Measurements from ENCODE around the gene CPNE4.

Gene CPNE4

GRCh38 chr3:132073771-132074170 lies 39.0 kb upstream of the CPNE4 start:
- no peak for DNase-seq (ENCODE audit: low spot score)
- no peaks in the 10 kb centered on the region for H3K27me3 ChIP-seq (ENCODE audit: insufficient read depth, poor library complexity, severe bottlenecking)

GRCh38 chr3:132071043-132071442 lies 36.2 kb upstream of the CPNE4 start:
- ATAC-seq (ENCODE audit: low read depth), result no peak
- no peak for DNase-seq (ENCODE audit: low spot score)
- no peak overlapping the region for H3K27ac ChIP-seq (ENCODE audit: poor library complexity, severe bottlenecking)
- H3K36me3 ChIP-seq (ENCODE audit: low read depth), result no peaks in the 10 kb centered on the region
- no peak overlapping the region for H3K4me3 ChIP-seq (ENCODE audit: severe bottlenecking)
- no peaks in the 10 kb centered on the region for H3K4me1 ChIP-seq (ENCODE audit: insufficient read depth, poor library complexity, severe bottlenecking)
- H3K9me3 ChIP-seq (ENCODE audit: severe bottlenecking), result no peaks in the 10 kb centered on the region
- no peak for TF ChIP-seq CTCF (IDR thresholded peaks at IDR 0.05; ENCODE audit: poor library complexity, severe bottlenecking)
- H3K27me3 ChIP-seq (ENCODE audit: insufficient read depth, poor library complexity, severe bottlenecking), result no peaks in the 10 kb centered on the region

More at GRCh38 chr3:132073771-132074170, 39.0 kb upstream of the CPNE4 start:
- Histone ChIP-seq H3K4me3 (ENCODE audit: severe bottlenecking) (no peak overlapping the region), H3K27ac (ENCODE audit: poor library complexity, severe bottlenecking) (no peak overlapping the region), H3K9me3 (ENCODE audit: severe bottlenecking) (no peaks in the 10 kb centered on the region), H3K4me1 (ENCODE audit: insufficient read depth, poor library complexity, severe bottlenecking) (no peaks in the 10 kb centered on the region), H3K36me3 (ENCODE audit: low read depth) (no peaks in the 10 kb centered on the region)
- TF ChIP-seq CTCF (IDR thresholded peaks at IDR 0.05; ENCODE audit: poor library complexity, severe bottlenecking), result no peak
- ATAC-seq (ENCODE audit: low read depth), result no peak

GRCh38 chr3:132064114-132064513 lies 29.3 kb upstream of the CPNE4 start:
- no peak overlapping the region for H3K27ac ChIP-seq (ENCODE audit: poor library complexity, severe bottlenecking)
- H3K4me1 ChIP-seq (ENCODE audit: insufficient read depth, poor library complexity, severe bottlenecking), result peaks cover 12% of the 10 kb centered on the region
- no peak for TF ChIP-seq CTCF (IDR thresholded peaks at IDR 0.05; ENCODE audit: poor library complexity, severe bottlenecking)
- ATAC-seq (ENCODE audit: low read depth) (no peak), DNase-seq (ENCODE audit: low spot score) (no peak)
- no peaks in the 10 kb centered on the region for H3K36me3 ChIP-seq (ENCODE audit: low read depth)
- H3K9me3 ChIP-seq (ENCODE audit: severe bottlenecking), result peaks cover 3% of the 10 kb centered on the region
- no peaks in the 10 kb centered on the region for H3K27me3 ChIP-seq (ENCODE audit: insufficient read depth, poor library complexity, severe bottlenecking)
- no peak overlapping the region for H3K4me3 ChIP-seq (ENCODE audit: severe bottlenecking)

- H3K36me3 ChIP-seq (ENCODE audit: low read depth), result no peaks in the 10 kb centered on the region
- no peak overlapping the region for H3K4me3 ChIP-seq (ENCODE audit: severe bottlenecking)
- ATAC-seq (ENCODE audit: low read depth), result peak; percentile 59; the same call in 2 of the 3 replicates
- H3K27me3 ChIP-seq (ENCODE audit: insufficient read depth, poor library complexity, severe bottlenecking), result no peaks in the 10 kb centered on the region
- no peak for TF ChIP-seq CTCF (IDR thresholded peaks at IDR 0.05; ENCODE audit: poor library complexity, severe bottlenecking)
- peaks cover 12% of the 10 kb centered on the region for H3K4me1 ChIP-seq (ENCODE audit: insufficient read depth, poor library complexity, severe bottlenecking)
- no peak for DNase-seq (ENCODE audit: low spot score)
- peaks cover 3% of the 10 kb centered on the region for H3K9me3 ChIP-seq (ENCODE audit: severe bottlenecking)
- H3K27ac ChIP-seq (ENCODE audit: poor library complexity, severe bottlenecking), result no peak overlapping the region
Measured at GRCh38 chr3:132062535-132062934, 27.7 kb upstream of the CPNE4 start.

- Histone ChIP-seq H3K27ac (ENCODE audit: poor library complexity, severe bottlenecking) (no peak overlapping the region), H3K4me3 (ENCODE audit: severe bottlenecking) (no peak overlapping the region), H3K4me1 (ENCODE audit: insufficient read depth, poor library complexity, severe bottlenecking) (no peaks in the 10 kb centered on the region), H3K9me3 (ENCODE audit: severe bottlenecking) (peaks cover 3% of the 10 kb centered on the region), H3K27me3 (ENCODE audit: insufficient read depth, poor library complexity, severe bottlenecking) (peaks cover 3% of the 10 kb centered on the region), H3K36me3 (ENCODE audit: low read depth) (no peaks in the 10 kb centered on the region)
- ATAC-seq (ENCODE audit: low read depth), result no peak
- TF ChIP-seq CTCF (IDR thresholded peaks at IDR 0.05; ENCODE audit: poor library complexity, severe bottlenecking), result no peak
- no peak for DNase-seq (ENCODE audit: low spot score)
Measured at GRCh38 chr3:132055872-132056271, 21.1 kb upstream of the CPNE4 start.
